NCI-H1092 (cell line): ENCODE measurements around the gene TLX2.

ENCODE experiments used
- DNase-seq: peaks from one replicate; lab custom pipeline; 2025; lab: John Stamatoyannopoulos, UW

TLX2 gene

DNA sequence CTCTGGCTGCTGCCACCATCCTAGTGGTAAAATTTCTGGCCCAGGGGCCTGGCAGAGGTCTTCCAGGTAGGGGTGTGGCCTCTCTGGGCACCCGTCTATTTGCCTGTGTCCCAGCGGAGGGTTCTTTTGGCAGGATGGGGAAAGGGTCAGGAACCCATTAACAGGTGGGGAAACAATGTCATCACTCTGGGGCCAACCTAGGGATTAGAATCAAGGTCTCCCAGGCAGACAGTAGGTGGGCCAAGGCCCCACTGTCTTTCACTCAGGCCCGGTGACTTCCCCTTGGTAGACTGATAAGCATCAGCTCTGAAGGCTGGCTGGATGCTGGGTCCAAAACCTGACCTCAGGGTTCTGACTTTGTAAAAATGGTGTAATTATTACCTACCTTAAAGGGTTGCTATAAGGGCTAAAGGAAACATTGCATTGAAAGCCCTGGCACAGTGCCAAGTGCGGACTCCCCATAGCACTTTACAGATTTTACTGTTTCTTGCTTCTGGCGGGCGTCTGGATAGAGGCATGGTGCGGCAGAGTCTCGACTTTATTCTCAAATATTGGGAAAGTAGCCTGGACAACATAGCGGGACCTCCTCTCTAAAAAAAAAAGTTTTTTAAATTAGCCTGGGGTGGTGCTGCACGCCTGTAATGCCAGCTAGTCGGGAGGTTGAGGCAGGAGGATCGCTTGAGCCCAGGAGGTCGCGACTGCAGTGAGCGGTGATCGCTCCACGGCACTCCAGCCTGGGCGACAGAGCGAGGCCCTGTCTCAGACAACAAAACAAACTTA lies 17.1 kb upstream of the TLX2 start:
- no peak for DNase-seq

DNA sequence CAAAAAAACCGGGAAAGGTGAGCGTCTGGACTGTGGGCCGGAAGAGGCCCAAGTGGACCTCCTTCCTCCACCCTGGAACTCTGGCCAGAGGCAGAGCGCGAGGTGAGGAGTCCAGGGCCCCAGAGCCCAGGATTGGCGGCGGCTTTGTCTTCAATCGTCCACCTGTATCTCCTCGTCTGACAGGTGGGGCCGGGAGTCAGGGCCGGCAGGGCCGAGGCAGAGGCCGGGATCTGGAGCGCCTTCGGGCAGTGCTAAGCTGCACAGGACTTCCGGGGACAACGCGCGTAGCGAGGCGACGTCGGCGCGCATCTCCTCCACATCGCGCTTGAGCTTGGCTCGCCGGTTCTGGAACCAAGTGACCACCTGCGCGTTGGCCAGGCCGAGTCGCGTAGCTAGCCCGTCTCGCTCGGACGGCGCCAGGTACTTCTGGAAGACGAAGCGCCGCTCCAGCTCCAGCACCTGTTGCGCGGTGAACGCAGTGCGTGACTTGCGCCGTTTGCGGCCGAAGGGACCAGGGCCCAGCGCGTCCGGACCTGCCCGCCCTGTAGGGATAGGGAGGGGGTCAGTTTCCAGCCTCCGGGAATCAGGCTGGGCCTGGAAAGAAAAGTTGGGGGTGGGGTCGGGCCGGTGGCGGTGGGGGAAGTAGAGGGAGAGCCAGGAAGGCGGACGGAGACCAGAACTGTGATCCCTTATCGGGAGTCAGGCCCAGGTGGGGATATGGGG lies 16.3 kb upstream of the TLX2 start:
- DNase-seq = no peak

DNA sequence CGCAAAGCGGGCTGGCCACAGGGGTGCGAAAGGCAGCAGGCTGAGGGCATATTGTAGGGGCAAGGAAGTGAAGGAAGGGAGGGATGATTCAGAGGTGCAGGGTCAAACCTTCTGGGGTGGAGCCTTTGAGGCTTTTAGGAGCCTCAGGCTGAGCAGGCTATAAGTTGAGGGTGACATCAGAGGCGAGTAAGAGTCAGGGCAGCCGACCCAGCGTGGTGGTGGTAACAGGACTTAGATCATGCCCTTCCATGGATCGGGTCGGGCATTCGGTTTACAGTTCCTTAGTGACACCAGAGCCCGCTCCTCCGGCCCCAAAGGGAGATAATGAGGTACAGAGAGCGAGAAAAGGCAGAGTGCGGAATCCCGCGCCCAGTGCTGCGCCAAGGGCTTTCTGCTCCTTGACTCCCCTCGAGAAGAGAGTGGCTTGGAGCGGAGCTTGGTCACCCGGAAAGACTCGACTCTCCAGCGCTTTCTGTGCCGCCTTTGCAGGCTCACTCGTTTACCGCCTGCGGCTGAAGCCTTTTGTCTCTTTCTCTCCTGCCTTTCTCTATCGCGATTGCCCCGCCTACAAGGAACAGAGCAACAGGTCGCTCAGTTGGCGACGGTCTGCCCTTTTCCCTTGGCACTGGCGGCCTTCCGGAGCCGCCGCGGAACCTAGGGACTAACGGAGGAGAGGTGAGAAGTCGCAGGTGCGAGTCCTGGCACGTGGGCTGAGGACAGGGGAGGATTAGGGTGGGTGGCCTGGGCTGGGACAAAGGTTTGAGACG lies 15.6 kb upstream of the TLX2 start:
- no peak for DNase-seq

DNA sequence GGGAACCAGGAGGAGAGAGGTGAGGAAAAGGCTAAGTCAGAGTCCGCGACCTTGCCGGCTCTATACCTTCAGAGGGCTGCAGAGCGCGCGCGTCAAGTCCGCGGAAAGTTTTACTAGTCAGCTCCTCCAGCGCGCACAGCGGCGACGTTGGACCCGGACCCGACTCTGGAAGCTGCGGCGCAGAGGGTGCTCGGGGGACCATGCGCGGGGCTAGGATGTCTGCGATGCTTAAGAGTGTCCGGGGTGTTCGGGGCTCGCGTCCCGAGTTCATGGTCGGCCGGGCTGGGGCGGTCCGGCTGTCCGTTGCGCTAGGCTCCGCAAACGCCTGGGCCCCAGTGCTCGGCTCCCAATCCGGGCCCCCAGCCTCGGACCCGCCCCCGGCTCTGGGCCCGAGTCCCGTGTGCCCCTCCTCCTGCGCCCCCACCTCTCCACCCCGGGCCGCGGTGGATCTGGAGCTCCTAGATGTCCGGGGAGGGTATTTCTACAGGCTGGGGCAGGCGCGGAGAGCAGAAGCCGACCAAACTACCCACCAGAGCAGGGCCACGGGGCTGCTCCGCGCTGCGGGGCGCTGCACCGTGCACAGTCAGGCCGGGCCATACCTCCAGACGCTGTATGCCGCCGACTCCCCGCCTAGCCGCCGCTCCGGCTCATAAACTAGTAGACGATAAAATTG lies 14.8 kb upstream of the TLX2 start, which contains the start of gene LBX2:
Gene LBX2, minus strand, starts transcription at position 337 of the 673 bp plus-strand sequence. Its CDS starts 66 bp downstream, at position 271.
- no peak for DNase-seq

DNA sequence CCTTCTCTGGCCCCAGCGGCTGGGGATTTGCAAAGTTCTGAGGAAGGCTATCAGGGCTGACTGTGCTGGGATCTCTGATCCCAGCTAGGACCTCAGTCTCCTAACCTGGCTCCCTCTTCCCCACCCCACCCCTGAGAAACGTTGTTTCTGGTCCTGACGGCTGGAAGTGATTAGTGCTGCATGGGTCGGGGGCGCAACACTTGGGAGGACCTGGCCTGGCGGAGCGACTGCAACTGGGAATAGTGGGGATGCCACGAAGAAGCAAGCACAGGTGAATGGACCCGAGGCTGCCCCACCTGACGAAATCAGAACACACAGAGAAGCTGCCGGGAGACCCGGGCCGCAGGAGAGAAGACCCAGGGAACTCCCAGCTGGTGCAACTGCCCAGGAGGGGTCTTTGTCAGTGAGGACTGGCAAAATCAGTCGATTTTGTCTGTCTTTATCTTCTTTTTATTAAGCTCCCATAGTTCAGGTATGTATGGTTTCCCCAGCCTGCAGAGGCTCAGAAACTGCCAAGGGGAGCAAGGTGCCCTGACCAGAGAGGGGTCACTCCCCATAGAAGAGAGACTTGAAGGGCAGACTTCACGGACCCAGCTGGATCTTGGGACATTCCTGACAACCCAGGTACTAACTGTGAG lies 14.2 kb upstream of the TLX2 start:
- DNase-seq = no peak

DNA sequence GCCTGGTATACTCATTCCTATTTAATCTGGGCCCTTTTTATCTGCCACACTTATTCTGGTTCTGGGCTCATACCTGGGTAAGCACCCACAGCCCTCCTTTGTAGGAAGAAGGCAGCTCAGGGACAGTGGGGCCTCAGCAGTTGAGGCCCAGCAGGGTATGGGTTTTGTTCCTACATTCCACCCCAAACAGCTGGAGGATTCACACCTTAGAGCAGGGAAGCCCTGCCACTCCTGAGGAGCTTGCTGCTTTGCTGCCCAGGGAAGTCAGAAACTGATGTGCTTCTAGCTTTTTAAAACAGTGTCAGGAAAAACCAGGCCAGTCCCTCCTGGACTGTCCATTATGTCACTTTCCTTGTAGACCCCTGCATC lies 13.7 kb upstream of the TLX2 start:
- DNase-seq = no peak

DNA sequence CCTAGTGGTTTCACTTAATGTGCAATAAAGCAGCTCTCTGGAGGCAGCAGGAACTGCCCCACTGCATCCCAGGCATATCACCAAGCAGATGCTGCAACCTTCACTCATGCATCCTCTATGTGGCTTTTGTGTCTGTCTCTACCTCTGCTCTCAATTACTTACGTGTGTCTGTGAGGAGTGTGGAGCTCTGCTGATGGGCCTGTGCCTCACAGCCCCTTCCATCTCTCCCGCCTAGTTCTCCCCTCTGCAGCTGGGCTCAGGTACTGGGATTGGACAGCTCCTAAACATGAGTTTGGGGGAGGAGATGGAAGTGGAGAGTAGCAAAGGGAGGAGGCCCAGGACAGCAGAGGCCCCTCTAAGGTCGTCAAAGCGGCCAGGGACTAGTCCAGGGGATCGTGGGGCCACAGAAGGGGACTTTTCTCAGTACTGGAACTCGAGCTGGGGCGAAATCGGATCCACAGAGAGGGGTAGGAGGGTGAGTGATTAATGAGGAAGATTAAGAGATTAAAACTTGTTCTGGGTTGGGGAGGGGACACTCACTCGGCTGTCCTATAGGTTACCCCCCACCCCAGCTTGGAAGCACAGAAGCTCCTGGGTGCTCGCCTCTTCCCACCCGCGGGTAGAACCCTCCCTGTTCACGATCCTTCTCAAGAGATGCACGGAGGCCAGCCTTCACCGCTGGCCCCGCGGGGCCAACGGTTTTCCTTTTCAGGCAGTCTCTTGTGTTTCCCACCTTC lies 12.7 kb upstream of the TLX2 start:
- DNase-seq = no peak

DNA sequence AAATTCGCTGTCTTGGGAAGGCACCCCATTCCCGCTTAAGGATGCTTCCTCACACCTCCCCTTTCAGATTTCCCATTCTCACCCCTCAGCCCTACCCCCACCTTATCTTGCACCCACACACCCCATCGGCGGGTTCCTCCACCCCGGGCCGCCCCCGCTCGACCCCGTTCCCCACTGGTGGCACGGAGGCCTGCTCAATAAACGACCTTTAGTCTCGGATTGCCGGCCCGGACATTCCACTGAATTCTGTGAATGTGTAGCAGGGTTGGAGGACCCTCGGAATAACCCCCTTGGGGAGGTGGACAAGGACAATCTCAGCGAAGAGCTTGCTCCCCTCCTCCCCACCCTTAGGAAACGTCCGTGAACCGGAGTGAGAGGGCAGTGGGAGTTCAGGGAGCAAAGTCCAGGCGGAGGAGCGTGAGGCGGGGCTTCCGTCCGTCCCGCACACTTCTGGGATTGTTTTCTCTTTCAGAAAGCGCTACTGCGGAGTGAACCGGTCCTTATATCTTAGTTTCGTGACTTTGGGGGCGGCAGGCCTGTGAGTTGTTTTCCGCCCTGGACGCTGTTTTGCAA lies 12.0 kb upstream of the TLX2 start:
- no peak for DNase-seq

DNA sequence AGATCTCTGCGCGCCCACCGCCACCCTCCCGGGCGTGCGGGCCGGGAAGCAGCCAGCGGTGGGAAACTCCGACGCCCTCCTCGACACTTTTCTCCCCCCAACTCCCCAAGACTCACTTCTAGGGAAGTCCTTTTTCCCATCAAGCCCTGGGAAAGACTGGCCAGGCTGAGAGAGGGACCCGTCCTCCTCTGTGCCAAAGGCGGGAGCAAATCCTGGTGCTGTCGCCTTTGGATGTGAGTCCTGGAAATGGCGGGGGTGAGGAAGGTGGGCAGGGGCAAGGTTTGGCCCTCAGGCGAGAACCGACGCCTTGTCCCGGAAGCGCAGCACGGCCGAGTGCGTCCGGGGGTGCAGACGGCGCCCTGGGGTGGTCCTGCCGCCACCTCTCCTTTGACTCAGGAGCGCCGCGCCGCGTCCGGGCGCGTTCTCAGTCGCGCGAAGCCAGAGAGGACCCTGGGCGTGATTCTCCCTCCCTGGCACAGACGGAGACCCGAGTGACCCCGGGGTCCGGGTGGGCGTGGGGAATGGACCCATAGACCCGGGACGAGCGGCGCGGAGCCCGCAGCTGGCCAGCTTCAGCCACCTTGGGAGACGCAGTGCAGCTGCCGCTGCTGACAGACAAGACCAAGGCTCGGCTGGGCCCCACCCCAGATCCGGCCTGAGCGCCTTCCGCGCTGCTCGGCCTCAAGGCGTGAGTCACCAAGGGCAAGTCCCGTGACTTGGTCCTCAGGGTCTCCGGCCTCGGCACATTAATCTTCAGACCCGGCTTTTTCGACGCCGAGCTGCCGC lies 11.3 kb upstream of the TLX2 start:
- no peak for DNase-seq

DNA sequence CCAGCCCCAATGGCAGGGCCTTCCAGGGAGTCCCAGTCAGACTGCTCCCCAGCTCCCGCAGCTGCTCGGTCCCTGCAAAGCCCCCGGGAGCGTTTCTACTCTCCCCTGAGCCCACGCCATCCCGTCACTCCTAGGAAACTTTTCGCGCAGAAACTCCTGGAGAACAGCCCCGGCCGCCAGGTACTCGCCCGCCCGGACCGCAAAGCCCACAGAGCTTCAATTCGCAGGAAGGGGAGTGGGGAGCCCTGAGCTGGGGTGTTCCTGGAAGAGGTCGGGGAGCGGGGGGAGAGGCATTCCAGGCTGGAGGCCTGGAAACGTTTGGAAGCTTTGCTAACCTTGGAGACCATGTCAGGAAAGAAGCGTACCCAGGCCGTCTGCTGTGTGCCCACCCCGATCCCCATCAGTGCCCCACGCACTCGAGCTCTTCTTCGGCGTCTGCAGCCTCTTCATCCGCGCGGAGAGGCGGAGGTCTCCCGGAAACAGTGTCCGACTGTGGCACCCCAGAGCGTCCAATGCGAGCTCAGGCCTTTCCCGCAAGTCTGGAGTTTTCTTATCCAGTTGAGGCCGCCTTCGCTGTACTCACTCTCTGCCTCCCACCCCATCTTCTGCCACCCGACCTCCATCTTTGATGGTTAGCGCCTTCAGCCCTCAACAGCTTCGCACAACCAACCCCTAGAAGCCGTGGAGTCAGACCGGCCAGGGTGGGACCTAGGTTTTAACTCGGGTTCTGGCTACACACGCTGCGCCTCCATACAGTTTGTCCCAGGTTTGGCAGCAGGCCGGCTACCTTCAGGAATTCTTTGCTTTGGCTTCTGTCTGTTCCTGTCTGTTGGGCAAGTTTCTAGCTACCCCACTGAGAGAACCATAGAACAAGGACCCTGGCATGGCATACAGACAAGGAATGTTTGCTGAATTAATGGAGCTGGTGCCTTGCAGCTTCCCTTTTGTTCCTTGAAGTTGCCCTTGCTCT lies 10.5 kb upstream of the TLX2 start:
- DNase-seq = no peak

DNA sequence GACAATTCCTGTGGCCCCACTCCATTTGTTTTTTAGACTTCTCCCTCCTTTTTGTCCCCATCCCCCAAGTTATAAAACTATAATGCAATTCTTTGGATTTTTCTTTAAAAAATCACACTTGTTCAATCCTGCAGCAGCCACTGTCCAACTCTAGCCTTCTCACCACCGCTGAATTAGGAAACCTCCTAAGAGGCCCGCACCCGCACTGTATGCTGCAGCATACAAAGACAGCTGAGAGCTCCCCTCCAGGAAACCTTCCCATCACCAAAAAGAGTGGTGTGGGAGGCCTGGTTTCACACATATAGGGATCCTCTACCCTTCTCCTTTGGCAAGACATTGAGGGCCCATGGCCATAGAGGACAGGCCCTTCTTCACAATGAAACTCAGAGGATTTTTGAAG lies 9.7 kb upstream of the TLX2 start:
- no peak for DNase-seq

DNA sequence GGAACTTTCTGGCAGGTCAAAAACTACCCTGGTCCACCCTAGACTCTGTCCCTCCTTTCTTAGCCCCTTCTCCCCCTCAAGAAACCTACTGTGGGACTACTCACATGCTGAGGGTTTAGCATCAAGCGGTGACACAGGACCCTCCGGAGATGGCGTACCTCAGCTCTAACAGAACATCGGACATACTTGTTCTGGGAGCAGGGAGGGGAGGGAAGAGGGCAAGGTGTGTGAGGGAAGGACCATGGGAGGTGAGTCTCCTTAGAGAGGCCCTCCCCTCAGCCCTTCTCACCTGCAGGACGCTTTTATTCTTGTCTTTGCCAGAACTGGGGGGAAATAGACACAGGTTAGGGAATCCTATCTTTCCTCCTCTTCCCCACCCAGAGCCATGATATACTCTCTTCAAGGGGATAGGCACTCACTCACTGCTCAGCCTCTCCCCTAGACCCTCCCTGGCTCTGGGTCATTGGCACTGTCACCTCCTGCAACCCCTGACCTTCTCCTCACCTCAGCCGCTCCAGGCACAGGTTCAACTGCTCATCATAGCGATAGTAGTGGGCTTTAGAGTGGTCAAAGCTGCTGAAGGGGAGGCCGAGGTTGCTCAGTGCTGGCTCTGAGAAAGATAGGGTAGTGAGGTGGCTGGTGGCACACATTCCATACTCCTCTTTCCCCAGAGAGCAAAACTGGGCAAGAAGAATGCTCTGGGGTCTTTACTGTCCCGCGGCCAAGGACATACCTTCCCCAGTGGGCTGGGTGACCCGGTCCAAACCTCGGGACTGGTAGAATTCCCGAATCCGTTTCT lies 8.6 kb upstream of the TLX2 start:
- no peak for DNase-seq

DNA sequence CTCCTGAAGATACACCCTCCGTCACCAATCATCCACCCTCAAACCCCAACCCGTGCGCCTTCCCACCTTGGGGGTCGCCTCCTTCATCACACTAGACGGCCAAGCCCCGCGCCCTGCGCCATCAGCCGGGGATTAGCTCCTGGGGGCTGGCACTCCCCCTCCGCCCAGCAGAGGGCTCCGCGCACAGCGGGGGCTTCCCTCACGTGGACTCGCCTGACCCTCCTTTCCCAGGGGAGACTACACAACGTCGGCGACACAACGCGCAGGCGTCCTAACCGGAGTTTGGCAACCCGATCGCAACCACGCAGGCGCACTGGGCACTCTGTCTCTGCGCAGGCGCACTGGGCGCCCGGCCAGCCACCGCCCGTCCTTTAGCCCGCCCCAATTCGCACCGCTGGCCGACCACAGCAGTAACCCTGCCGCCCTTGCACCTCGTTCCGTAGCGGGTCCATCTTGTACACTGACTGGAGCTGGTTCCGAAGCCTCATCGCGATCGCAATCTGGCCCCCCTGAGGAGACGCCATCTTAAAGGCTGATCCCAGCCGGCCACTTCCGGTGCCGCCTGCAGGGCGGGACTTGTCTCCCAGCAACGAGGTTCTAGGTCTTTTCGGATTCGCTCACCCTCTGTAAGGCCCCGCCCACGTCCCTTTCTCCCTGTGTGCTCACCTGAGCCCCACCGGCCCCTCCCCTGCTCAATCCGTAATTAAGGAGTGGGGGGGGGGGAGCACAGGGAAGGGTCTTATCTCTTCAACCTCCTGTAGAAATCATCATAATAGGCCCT lies 6.9 kb upstream of the TLX2 start, which contains the start of gene PCGF1:
Gene PCGF1, minus strand, starts transcription at position 551 of the 781 bp plus-strand sequence. Its CDS starts 27 bp downstream, at position 524.
- peak; percentile 97 for DNase-seq

DNA sequence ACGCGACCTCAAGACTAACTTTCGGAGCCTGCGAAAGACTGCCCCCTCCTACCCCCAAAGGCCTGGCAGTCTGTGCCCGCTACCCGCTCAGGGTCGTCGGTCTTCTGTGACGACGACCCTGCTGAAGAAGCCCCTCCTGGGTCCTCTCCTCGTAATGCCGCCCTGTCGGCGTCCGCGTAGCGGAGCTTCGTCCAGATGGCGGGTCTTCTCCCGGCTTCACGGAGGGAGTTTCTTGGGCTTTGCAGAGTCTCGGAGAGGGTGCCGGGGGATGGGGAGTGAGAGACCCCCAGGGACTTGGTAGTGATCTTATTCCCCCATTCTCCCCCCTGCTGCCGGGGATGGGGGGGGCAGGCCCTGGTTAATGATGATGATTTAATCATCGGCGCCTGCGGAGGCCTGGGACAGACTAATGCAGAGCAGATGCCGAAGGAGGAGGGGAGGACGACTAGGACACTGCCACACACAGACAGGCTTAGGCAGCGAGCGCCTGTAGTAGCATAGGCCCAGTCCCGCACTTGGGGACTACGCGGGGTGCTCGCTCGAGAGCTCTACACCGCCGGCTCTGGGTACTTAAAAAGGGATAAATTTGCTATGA lies 6.2 kb upstream of the TLX2 start:
- DNase-seq = no peak

DNA sequence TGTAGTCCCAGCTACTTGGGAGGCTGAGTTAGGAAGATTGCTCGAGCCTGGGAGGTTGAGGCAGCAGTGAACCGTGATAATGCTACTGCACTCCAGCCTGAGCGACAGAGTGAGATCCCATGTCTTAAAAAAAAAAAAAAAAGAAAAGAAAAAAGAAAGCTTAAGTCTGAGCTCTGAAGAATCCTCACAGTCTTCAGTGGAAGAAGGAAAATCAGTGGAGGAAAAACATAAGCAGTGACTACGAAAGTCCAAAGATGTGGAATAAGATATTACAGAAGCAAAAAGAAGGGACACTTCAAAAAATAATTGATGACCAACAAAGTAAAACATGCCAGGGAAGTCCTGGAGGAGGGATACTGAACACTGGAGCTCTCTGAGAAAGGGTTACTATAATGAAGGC lies 4.0 kb upstream of the TLX2 start:
- DNase-seq = no peak
